Mucosa of rectum (tissue), 2 donors: Measurements from ENCODE around the gene CDKAL1.

Source experiments
- H3K27ac ChIP-seq, 2 donors: one replicate each; pipeline ENCODE4 v1.7.0; 2013; ENCODE audit warnings: inconsistent platforms in 2 of 2, low read depth in 2 of 2, low read length in 2 of 2
- H3K27me3 ChIP-seq, 2 donors: one replicate each; pipeline ENCODE4 v1.7.0; 2013; ENCODE audit warnings: low read length in 2 of 2; ENCODE audit not compliant: control insufficient read depth in 2 of 2, insufficient read depth in 2 of 2
- H3K36me3 ChIP-seq, 2 donors: one replicate each; pipeline ENCODE4 v1.7.0; 2013; ENCODE audit warnings: low read length in 2 of 2; ENCODE audit not compliant: control insufficient read depth in 2 of 2, insufficient read depth in 2 of 2
- H3K4me1 ChIP-seq, 2 donors: one replicate each; pipeline ENCODE4 v1.7.0; 2013; ENCODE audit warnings: low read length in 2 of 2, mild to moderate bottlenecking in 1 of 2; ENCODE audit not compliant: control insufficient read depth in 2 of 2, insufficient read depth in 2 of 2
- H3K4me3 ChIP-seq, 2 donors: one replicate each; pipeline ENCODE4 v1.7.0; 2013; ENCODE audit warnings: low read length in 2 of 2
- H3K9ac ChIP-seq, 2 donors: one replicate each; pipeline ENCODE4 v1.7.0; 2013; ENCODE audit warnings: low read length in 2 of 2, low read depth in 1 of 2, mild to moderate bottlenecking in 1 of 2
- H3K9me3 ChIP-seq, 2 donors: one replicate each; pipeline ENCODE4 v1.7.0; 2013; ENCODE audit warnings: low read length in 2 of 2; ENCODE audit not compliant: control insufficient read depth in 2 of 2
- donor health status: healthy.
- donor health status: Normal muscosa, but diverticular disease.

Gene CDKAL1

DNA sequence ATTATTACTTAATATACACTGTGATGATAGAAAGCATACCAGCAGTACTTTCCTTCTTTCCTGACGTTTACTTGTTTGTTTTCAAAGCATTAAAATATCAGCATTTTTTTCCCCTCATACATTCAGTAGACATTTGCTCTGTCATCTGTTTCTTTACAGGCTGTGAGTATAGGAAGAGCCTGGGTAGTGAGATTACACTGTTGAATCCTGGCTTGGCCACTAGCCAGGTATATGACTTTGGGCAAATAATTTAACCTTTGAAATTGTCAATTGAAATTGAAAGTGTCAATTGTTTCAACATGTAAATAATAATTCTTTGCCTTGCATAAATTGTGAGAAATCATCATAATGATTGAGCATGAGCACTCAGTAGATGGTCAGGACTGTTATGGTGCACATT is 336.2 kb downstream of the CDKAL1 start:
- Histone ChIP-seq H3K4me1 (no peaks in the 10 kb centered on the region), H3K9me3 (no peaks in the 10 kb centered on the region), H3K36me3 (no peaks in the 10 kb centered on the region), H3K27me3 (no peaks in the 10 kb centered on the region), H3K9ac (no peak overlapping the region), H3K4me3 (no peak overlapping the region), H3K27ac (no peak overlapping the region)

GRCh38 chr6:20873425-20874190 is 339.4 kb downstream of the CDKAL1 start:
- Histone ChIP-seq H3K27me3 (no peaks in the 10 kb centered on the region), H3K9me3 (no peaks in the 10 kb centered on the region), H3K4me3 (no peak overlapping the region), H3K9ac (no peak overlapping the region), H3K4me1 (no peaks in the 10 kb centered on the region), H3K27ac (no peak overlapping the region), H3K36me3 (no peaks in the 10 kb centered on the region)

- Histone ChIP-seq H3K9me3 (no peaks in the 10 kb centered on the region), H3K36me3 (no peaks in the 10 kb centered on the region), H3K27me3 (no peaks in the 10 kb centered on the region), H3K27ac (no peak overlapping the region), H3K4me1 (no peaks in the 10 kb centered on the region), H3K4me3 (no peak overlapping the region), H3K9ac (no peak overlapping the region)
These were observed 341.2 kb downstream of the CDKAL1 start for GRCh38 chr6:20875369-20875963.

- H3K9me3 ChIP-seq = no peaks in the 10 kb centered on the region
- no peaks in the 10 kb centered on the region for H3K36me3 ChIP-seq
- H3K4me1 ChIP-seq = no peaks in the 10 kb centered on the region
- no peak overlapping the region for H3K9ac ChIP-seq
- H3K27ac ChIP-seq = no peak overlapping the region
- no peaks in the 10 kb centered on the region for H3K27me3 ChIP-seq
- H3K4me3 ChIP-seq = no peak overlapping the region
These were observed 341.8 kb downstream of the CDKAL1 start for GRCh38 chr6:20876036-20876435.

DNA sequence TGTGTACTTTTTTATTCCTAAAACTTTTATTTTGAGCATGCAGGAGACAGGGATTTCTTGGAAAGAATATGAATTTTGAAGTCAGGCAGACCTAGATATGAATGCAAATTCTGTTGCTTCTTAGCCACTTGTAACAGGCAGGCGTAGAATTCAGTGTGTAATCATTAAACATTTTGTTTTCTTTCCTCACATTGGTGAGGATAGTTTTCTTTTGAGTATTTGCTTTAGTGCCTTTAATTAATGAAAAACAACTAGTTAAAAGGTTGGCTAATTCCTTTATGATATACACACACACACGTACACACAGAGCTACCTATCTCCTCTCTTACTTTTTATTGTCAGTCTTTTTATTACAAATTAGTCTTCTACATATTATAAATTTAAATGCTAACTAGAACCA is 342.3 kb downstream of the CDKAL1 start:
- H3K27me3 ChIP-seq = no peaks in the 10 kb centered on the region
- H3K9me3 ChIP-seq = no peaks in the 10 kb centered on the region
- H3K9ac ChIP-seq = no peak overlapping the region
- no peaks in the 10 kb centered on the region for H3K36me3 ChIP-seq
- H3K4me3 ChIP-seq = no peak overlapping the region
- no peak overlapping the region for H3K27ac ChIP-seq
- no peaks in the 10 kb centered on the region for H3K4me1 ChIP-seq

GRCh38 chr6:20877008-20877937 is 343.0 kb downstream of the CDKAL1 start:
- Histone ChIP-seq H3K9ac (no peak overlapping the region), H3K27me3 (no peaks in the 10 kb centered on the region), H3K36me3 (no peaks in the 10 kb centered on the region), H3K27ac (peak overlapping the region in 1 of 2 donors; percentile 59), H3K4me3 (no peak overlapping the region), H3K4me1 (no peaks in the 10 kb centered on the region), H3K9me3 (no peaks in the 10 kb centered on the region)

DNA sequence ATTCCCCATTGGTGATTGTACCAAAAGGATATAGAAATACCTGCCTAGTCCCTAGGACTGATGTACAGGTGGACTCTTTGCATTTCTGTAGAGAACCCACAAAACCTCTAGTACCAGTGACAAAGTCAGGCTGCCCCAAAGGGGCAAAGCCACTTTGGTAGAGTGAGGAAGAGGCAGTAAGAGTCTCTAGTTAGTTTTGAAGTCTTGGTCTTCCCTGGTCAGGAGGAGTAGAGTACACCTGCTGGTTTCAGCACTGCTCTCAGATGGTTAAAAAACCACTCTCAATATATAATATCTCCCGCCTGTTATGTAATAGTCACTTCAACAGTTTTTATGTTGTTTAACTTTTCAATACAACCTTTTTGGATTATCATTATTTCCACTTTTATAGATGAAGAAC is 344.9 kb downstream of the CDKAL1 start:
- Histone ChIP-seq H3K27ac (no peak overlapping the region), H3K27me3 (no peaks in the 10 kb centered on the region), H3K4me3 (no peak overlapping the region), H3K36me3 (no peaks in the 10 kb centered on the region), H3K4me1 (no peaks in the 10 kb centered on the region), H3K9me3 (no peaks in the 10 kb centered on the region), H3K9ac (no peak overlapping the region)

DNA sequence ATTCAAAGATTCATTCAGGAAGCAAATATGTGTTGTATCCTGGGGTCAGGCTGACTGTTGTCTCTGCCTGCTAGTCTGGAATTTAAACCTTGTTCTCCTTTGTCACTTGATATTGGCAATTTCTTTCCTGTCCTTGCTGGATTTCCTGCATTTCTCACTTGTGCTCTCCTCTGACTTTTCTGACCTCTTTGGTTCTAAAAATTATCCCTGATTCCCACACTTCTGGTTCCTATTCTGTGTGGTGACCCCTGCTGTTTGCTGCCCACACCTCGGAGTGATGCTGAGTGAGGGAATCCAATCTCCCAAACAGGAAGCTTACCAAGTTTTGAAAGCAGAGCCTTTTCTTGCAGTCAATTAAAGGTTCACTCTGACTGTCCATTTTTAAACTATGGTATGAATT is 345.3 kb downstream of the CDKAL1 start:
- Histone ChIP-seq H3K4me3 (no peak overlapping the region), H3K9me3 (no peaks in the 10 kb centered on the region), H3K4me1 (no peaks in the 10 kb centered on the region), H3K9ac (no peak overlapping the region), H3K36me3 (no peaks in the 10 kb centered on the region), H3K27me3 (no peaks in the 10 kb centered on the region), H3K27ac (no peak overlapping the region)

DNA sequence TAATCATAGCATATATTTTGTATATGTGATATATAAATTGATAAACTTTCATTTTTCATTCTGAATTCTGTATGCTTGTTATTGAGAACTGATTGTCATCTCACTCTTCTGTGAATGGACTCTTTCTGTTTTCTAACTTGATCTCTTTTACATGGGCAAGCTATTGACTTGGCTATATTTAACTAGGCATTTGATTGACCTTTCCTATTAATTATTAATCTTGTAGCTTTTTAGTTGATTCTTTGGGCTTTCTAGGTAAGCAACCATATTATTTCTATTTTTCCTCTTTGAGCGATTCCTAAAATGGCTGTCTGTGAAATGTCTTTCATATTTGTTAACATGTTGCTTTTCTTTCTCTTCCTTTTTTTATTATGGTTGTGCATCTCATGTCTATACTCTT is 347.1 kb downstream of the CDKAL1 start:
- Histone ChIP-seq H3K4me3 (no peak overlapping the region), H3K4me1 (no peaks in the 10 kb centered on the region), H3K9me3 (no peaks in the 10 kb centered on the region), H3K9ac (no peak overlapping the region), H3K27me3 (no peaks in the 10 kb centered on the region), H3K36me3 (no peaks in the 10 kb centered on the region), H3K27ac (no peak overlapping the region)

GRCh38 chr6:20882014-20882413 is 347.8 kb downstream of the CDKAL1 start:
- no peaks in the 10 kb centered on the region for H3K9me3 ChIP-seq

More at GRCh38 chr6:20882014-20882413, 347.8 kb downstream of the CDKAL1 start:
- H3K9ac ChIP-seq = no peak overlapping the region
- no peaks in the 10 kb centered on the region for H3K27me3 ChIP-seq
- H3K4me3 ChIP-seq = no peak overlapping the region
- H3K27ac ChIP-seq = no peak overlapping the region
- no peaks in the 10 kb centered on the region for H3K4me1 ChIP-seq
- no peaks in the 10 kb centered on the region for H3K36me3 ChIP-seq
